T47D (cell line): ENCODE data around the gene TMEM47.

Experiments
- DNase-seq, 2 experiments: peaks; one replicate each; pipeline versions ENCODE4 v3.0.0 to v3.0.0-alpha.2; 2011 to 2012; ENCODE audit warnings: low read depth in 1 of 2, low spot score in 1 of 2
- JUND ChIP-seq: IDR thresholded peaks from 2 replicates; pipeline ENCODE4 v1.6.1; 2012; ENCODE audit warnings: low read depth
- in situ Hi-C: cut with HindIII; loops from 2 replicates; pipeline ENCODE4 v1.10.0; 2016; ENCODE audit warnings: low sequenced_read_pairs, low pct_unique_long_range_greater_than_20kb

TMEM47 gene

GRCh38 chrX:34656842-34657725, at the start of gene TMEM47:
Gene TMEM47, minus strand, starts transcription at chrX:34657285. Its CDS starts 256 bp downstream, at chrX:34657029.
- peak; percentile 58 to 75 for DNase-seq
- in situ Hi-C loops: no loop called here
- no peak for TF ChIP-seq JUND

GRCh38 chrX:34687095-34687494, 30.0 kb upstream of the TMEM47 start:
- in situ Hi-C loops: no loop called here
- no peak for DNase-seq
- no peak for TF ChIP-seq JUND

GRCh38 chrX:34659575-34659974, 2.5 kb upstream of the TMEM47 start:
- no peak for TF ChIP-seq JUND
- in situ Hi-C loops: no loop called here
- no peak for DNase-seq

GRCh38 chrX:34658326-34658725, 1.2 kb upstream of the TMEM47 start:
- no peak for DNase-seq
- in situ Hi-C loops: no loop called here
- TF ChIP-seq JUND: no peak

- DNase-seq: no peak
- no peak for TF ChIP-seq JUND
- in situ Hi-C loops: no loop called here
Measured at GRCh38 chrX:34657726-34658070, 613 bp upstream of the TMEM47 start.

- in situ Hi-C loops: no loop called here
- DNase-seq: no peak
- no peak for TF ChIP-seq JUND
Measured at GRCh38 chrX:34656467-34656841, 631 bp downstream of the TMEM47 start.

- in situ Hi-C loops: no loop called here
- no peak for TF ChIP-seq JUND
- no peak for DNase-seq
Measured at GRCh38 chrX:34655501-34656455, 1.3 kb downstream of the TMEM47 start.

GRCh38 chrX:34654696-34655490, 2.2 kb downstream of the TMEM47 start:
- in situ Hi-C loops: no loop called here
- DNase-seq: no peak
- TF ChIP-seq JUND: no peak

- in situ Hi-C loops: no loop called here
- no peak for DNase-seq
- TF ChIP-seq JUND: no peak
Measured at GRCh38 chrX:34653811-34654210, 3.3 kb downstream of the TMEM47 start.

- TF ChIP-seq JUND: no peak
- in situ Hi-C loops: no loop called here
- no peak for DNase-seq
Measured at GRCh38 chrX:34642849-34643248, 14.2 kb downstream of the TMEM47 start.

- in situ Hi-C loops: no loop called here
- no peak for TF ChIP-seq JUND
- DNase-seq: peak in 1 of 2 experiments; percentile 51
Measured at GRCh38 chrX:34638116-34638515, 19.0 kb downstream of the TMEM47 start.

- in situ Hi-C loops: no loop called here
- no peak for TF ChIP-seq JUND
- DNase-seq: no peak
Measured at GRCh38 chrX:34634349-34634748, 22.7 kb downstream of the TMEM47 start.
